Panc1 (cell line): ENCODE measurements around the gene DNAJB13. TPM values are rescaled to one million over a fixed set of nuclear protein-coding genes. Genes with fewer than 3 reads are reported as not detected.

Experiments used
- ATAC-seq: fragments of 200-7000 bp; cut with Tn5 transposase; 2 replicates; pipeline ENCODE4 v1.9.1; 2020; ENCODE audit warnings: mild to moderate bottlenecking, moderate library complexity
- BruUV-seq: library from RNA; stranded (reverse); fragments of 400-500 nt; replicated peaks from 2 replicates; lab custom pipeline; 2021; lab: Mats Ljungman, UMichigan
- CTCF ChIA-PET: fragments of 300-600 bp; sonication (Branson Sonifier 250); formaldehyde crosslinking; loops from one replicate; lab custom pipeline; 2022; ENCODE audit warnings: antibody characterized with exemption; lab: Charles Lee
- POLR2A ChIA-PET: fragments of 300-600 bp; sonication (Branson Sonifier 250); formaldehyde crosslinking; loops from one replicate; lab custom pipeline; 2022; ENCODE audit warnings: antibody characterized with exemption; lab: Charles Lee
- DNase-seq: peaks from one replicate; pipeline ENCODE4 v3.0.0-alpha.2; 2010; ENCODE audit warnings: low read depth, low spot score
- H3K27ac ChIP-seq: 2 replicates; pipeline ENCODE4 v1.5.1; 2011; ENCODE audit warnings: mild to moderate bottlenecking, low read length, inconsistent platforms
- H3K27me3 ChIP-seq: fragments of 200-500 bp; sonication (Bioruptor generic); 2 replicates; pipeline ENCODE4 v1.6.0; 2014; ENCODE audit warnings: low read length, inconsistent platforms; ENCODE audit not compliant: control insufficient read depth, insufficient read depth
- H3K36me3 ChIP-seq: fragments of 200-500 bp; sonication (Bioruptor generic); 2 replicates; pipeline ENCODE4 v1.5.1; 2014; ENCODE audit warnings: inconsistent platforms, mild to moderate bottlenecking, low read length, moderate library complexity; ENCODE audit not compliant: control insufficient read depth, insufficient read depth
- H3K4me1 ChIP-seq: 2 replicates; pipeline ENCODE4 v1.5.1; 2011; ENCODE audit warnings: inconsistent platforms, mild to moderate bottlenecking, low read length, moderate library complexity; ENCODE audit not compliant: control insufficient read depth, insufficient read depth
- H3K4me3 ChIP-seq, 2 experiments: 2 replicates each; pipeline ENCODE4 v1.5.1; 2011 to 2012; ENCODE audit warnings: low read depth in 2 of 2, low read length in 2 of 2, mild to moderate bottlenecking in 2 of 2, inconsistent platforms in 1 of 2, moderate library complexity in 1 of 2
- H3K9me3 ChIP-seq: fragments of 200-500 bp; sonication (Bioruptor generic); 2 replicates; pipeline ENCODE4 v1.5.1; 2014; ENCODE audit warnings: low read depth, mild to moderate bottlenecking, inconsistent platforms, low read length, moderate library complexity; ENCODE audit not compliant: control insufficient read depth, insufficient read depth
- POLR2AphosphoS5 ChIP-seq: IDR thresholded peaks from 2 replicates; pipeline ENCODE4 v1.6.1; 2012; ENCODE audit warnings: mild to moderate bottlenecking, low read depth, low read length, moderate library complexity
- REST ChIP-seq, 2 experiments: IDR thresholded peaks; 2 replicates each; pipeline ENCODE4 v1.6.1; 2011 to 2012; ENCODE audit warnings: low read depth in 2 of 2, control low read depth in 1 of 2, low read length in 1 of 2, mild to moderate bottlenecking in 1 of 2, moderate library complexity in 1 of 2; ENCODE audit not compliant: insufficient read depth in 1 of 2
- SIN3A ChIP-seq: IDR thresholded peaks from 2 replicates; pipeline ENCODE4 v1.6.1; 2012; ENCODE audit warnings: low read depth, mild to moderate bottlenecking, low read length, moderate library complexity, borderline replicate concordance; ENCODE audit not compliant: insufficient read depth
- TCF7L2 ChIP-seq: IDR thresholded peaks from 2 replicates; pipeline ENCODE4 v1.6.1; 2011; ENCODE audit warnings: mild to moderate bottlenecking, low read depth, low read length, inconsistent platforms
- in situ Hi-C: cut with HindIII; loops from 2 replicates; pipeline ENCODE4 v1.10.0; 2016; ENCODE audit warnings: low sequenced_read_pairs, low pct_unique_long_range_greater_than_20kb
- intact Hi-C: fragments of 100-400 bp; cut with micrococcal nuclease; formaldehyde crosslinking; loops from one replicate; pipeline ENCODE4 v1.10.0; 2022; ENCODE audit not compliant: unreplicated experiment
- total RNA-seq: library from RNA; stranded (reverse); gene quantifications from one replicate; pipeline ENCODE4 v1.2.1, GENCODE V29; 2021; ENCODE audit not compliant: unreplicated experiment
- TF ChIP-seq, protein P1 (sequence below): fragments of 450-650 bp; IDR thresholded peaks from 2 replicates; pipeline ENCODE4 v1.5.1; 2017; ENCODE audit warnings: mild to moderate bottlenecking

Gene DNAJB13
- total RNA-seq, 1 experiment from 2014 or later, result not detected

DNA sequence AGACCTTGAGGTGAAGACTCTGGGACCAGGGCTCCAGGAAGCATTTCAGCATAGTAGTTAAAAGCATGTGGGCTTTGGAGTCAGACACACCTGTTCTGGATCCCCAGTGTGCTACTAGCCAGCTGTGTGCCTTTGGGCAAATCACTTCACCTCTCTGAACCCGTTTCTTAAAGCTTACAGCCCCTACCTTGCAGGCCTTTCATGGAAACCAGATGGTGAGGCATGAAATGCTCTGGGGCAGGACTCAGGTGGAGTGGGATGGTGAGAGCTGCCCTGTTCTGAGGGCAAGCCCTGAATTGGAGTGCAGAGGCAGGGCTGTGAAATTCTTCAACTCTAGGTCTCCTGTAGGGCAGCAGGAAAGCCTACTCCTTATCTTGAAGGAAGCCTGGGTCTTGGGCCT is 21.4 kb downstream of the DNAJB13 start:
- intact Hi-C loops, result no loop called here
- in situ Hi-C loops, result no loop called here
- no TSS peak for BruUV-seq
- Histone ChIP-seq H3K4me3 (no peak overlapping the region), H3K4me1 (no peaks in the 10 kb centered on the region), H3K27ac (no peak overlapping the region), H3K36me3 (peaks cover 3% of the 10 kb centered on the region; the same call in 1 of the 2 replicates), H3K27me3 (no peaks in the 10 kb centered on the region), H3K9me3 (no peaks in the 10 kb centered on the region)
- ChIA-PET CTCF (no interaction called here), POLR2A (no interaction called here)
- 0 out of 2 replicates have a peak, but pooled peaks have one; percentile 4 for ATAC-seq
- TF ChIP-seq REST (IDR thresholded peaks at IDR 0.05; ENCODE audit: insufficient read depth in 1 of 2, low read depth in 2 of 2, low read length in 1 of 2) (no peak), POLR2AphosphoS5 (peak; percentile 52; the same call in 1 of the 2 replicates), SIN3A (no peak)
- TF ChIP-seq, protein P1, sequence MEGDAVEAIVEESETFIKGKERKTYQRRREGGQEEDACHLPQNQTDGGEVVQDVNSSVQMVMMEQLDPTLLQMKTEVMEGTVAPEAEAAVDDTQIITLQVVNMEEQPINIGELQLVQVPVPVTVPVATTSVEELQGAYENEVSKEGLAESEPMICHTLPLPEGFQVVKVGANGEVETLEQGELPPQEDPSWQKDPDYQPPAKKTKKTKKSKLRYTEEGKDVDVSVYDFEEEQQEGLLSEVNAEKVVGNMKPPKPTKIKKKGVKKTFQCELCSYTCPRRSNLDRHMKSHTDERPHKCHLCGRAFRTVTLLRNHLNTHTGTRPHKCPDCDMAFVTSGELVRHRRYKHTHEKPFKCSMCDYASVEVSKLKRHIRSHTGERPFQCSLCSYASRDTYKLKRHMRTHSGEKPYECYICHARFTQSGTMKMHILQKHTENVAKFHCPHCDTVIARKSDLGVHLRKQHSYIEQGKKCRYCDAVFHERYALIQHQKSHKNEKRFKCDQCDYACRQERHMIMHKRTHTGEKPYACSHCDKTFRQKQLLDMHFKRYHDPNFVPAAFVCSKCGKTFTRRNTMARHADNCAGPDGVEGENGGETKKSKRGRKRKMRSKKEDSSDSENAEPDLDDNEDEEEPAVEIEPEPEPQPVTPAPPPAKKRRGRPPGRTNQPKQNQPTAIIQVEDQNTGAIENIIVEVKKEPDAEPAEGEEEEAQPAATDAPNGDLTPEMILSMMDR, result no peak
- DNase-seq, result no peak

DNA sequence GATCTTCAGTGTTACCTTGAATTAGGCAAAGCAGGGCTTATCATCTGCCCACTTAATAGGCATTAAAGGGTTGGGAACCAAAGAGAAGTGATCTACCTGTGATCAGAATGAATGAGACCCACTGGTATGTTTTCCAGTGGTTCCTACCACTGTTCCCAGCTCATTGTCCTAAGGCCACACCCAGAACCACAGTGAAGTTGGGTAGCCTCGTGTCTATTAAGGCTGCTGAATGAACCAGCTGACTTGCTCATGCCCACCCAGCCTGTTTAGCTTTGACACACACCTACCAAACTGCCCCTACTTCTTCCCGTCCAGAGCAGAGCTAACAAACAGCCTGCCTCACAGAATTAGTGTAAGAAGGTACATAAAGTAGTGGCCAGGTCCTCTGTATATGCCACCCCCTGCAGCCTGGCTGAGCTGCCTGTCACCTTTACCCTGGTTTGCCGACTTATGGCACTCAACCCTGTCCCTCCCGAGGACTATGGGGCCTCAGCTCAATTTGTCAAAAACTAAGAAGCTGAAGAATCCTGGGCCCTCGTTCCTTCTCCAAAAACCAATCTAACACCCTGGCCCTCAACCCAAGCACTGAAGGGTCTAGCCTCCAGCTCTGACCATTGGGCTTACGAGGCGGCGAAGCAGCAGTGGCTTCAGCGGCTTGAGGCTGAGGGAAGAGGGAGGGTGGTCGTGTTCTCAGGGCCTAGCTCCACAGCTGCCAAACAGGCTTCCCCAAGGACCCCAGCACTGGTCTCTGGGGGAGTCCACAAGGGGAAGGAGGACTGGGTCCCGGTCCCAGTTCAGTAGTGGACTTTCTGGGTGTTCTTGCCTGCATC is 22.0 kb downstream of the DNAJB13 start:
- Histone ChIP-seq H3K36me3 (peaks cover 6% of the 10 kb centered on the region; the same call in 1 of the 2 replicates), H3K27me3 (no peaks in the 10 kb centered on the region), H3K4me3 (no peak overlapping the region), H3K4me1 (no peaks in the 10 kb centered on the region), H3K9me3 (no peaks in the 10 kb centered on the region), H3K27ac (no peak overlapping the region)
- in situ Hi-C loops (no loop called here), intact Hi-C loops (no loop called here)
- DNase-seq, result no peak
- no TSS peak for BruUV-seq
- POLR2A ChIA-PET, result no interaction called here
- ATAC-seq, result peak; percentile 23; the same call in 1 of the 2 replicates
- CTCF ChIA-PET, result no interaction called here
- TF ChIP-seq, protein P1, result no peak
- TF ChIP-seq SIN3A (no peak), POLR2AphosphoS5 (no peak), TCF7L2 (no peak), REST (IDR thresholded peaks at IDR 0.05; ENCODE audit: insufficient read depth in 1 of 2, low read depth in 2 of 2, low read length in 1 of 2) (no peak)
